Measurements from ENCODE around the gene HNF4A. TPM values are rescaled to one million over a fixed set of nuclear protein-coding genes. Genes with fewer than 3 reads are reported as not detected.
"Not testable (repeated sequence)": the region's sequence is repeated elsewhere in the genome, so short reads cannot be mapped to it uniquely, and the experiment has no call there.

HNF4A gene
- total RNA-seq, 1 donor from 2014 or later: 4.9 TPM

- DNase-seq (ENCODE audit: low read depth): no peak
Measured at GRCh38 chr20:44345147-44345546, 10.4 kb upstream of the HNF4A start.

GRCh38 chr20:44345941-44346340 is 9.6 kb upstream of the HNF4A start:
- DNase-seq (ENCODE audit: low read depth): not testable (repeated sequence)

- no peak for DNase-seq (ENCODE audit: low read depth)
Measured at GRCh38 chr20:44348168-44348659, 7.3 kb upstream of the HNF4A start.

- DNase-seq (ENCODE audit: low read depth): no peak
Measured at GRCh38 chr20:44349349-44349748, 6.2 kb upstream of the HNF4A start.

- DNase-seq (ENCODE audit: low read depth): no peak
Measured at GRCh38 chr20:44350567-44350966, 4.9 kb upstream of the HNF4A start.

GRCh38 chr20:44354979-44355497 is 461 bp upstream of the HNF4A start:
- DNase-seq (ENCODE audit: low read depth): no peak

GRCh38 chr20:44356353-44356723 is 839 bp downstream of the HNF4A start:
- no peak for DNase-seq (ENCODE audit: low read depth)

- no peak for DNase-seq (ENCODE audit: low read depth)
Measured at GRCh38 chr20:44357020-44357419, 1.5 kb downstream of the HNF4A start.

- no peak for DNase-seq (ENCODE audit: low read depth)
Measured at GRCh38 chr20:44357555-44358125, 2.1 kb downstream of the HNF4A start.

- DNase-seq (ENCODE audit: low read depth): peak; percentile 42
Measured at GRCh38 chr20:44358776-44359175, 3.3 kb downstream of the HNF4A start.

GRCh38 chr20:44360221-44360620 is 4.7 kb downstream of the HNF4A start:
- DNase-seq (ENCODE audit: low read depth): no peak

- DNase-seq (ENCODE audit: low read depth): no peak
Measured at GRCh38 chr20:44361021-44361420, 5.5 kb downstream of the HNF4A start.

- no peak for DNase-seq (ENCODE audit: low read depth)
Measured at GRCh38 chr20:44362466-44362940, 7.0 kb downstream of the HNF4A start.

- DNase-seq (ENCODE audit: low read depth): no peak
Measured at GRCh38 chr20:44364068-44364467, 8.6 kb downstream of the HNF4A start.

- DNase-seq (ENCODE audit: low read depth): no peak
Measured at GRCh38 chr20:44364780-44365179, 9.3 kb downstream of the HNF4A start.

GRCh38 chr20:44367746-44368145 is 12.2 kb downstream of the HNF4A start:
- no peak for DNase-seq (ENCODE audit: low read depth)

- DNase-seq (ENCODE audit: low read depth): no peak
Measured at GRCh38 chr20:44370639-44371218, 15.2 kb downstream of the HNF4A start.

GRCh38 chr20:44382641-44383040 is 27.1 kb downstream of the HNF4A start:
- no peak for DNase-seq (ENCODE audit: low read depth)

GRCh38 chr20:44384423-44385027 is 29.0 kb downstream of the HNF4A start:
- peak; percentile 41 for DNase-seq (ENCODE audit: low read depth)

- DNase-seq (ENCODE audit: low read depth): peak; percentile 71
Measured at GRCh38 chr20:44388466-44389023, 33.0 kb downstream of the HNF4A start.

GRCh38 chr20:44389871-44390270 is 34.4 kb downstream of the HNF4A start:
- no peak for DNase-seq (ENCODE audit: low read depth)

- DNase-seq (ENCODE audit: low read depth): no peak
Measured at GRCh38 chr20:44390280-44390679, 34.8 kb downstream of the HNF4A start.

All from renal cortical epithelial cell (primary cell).